ENCODE measurements around the gene FAM210A.

DNA sequence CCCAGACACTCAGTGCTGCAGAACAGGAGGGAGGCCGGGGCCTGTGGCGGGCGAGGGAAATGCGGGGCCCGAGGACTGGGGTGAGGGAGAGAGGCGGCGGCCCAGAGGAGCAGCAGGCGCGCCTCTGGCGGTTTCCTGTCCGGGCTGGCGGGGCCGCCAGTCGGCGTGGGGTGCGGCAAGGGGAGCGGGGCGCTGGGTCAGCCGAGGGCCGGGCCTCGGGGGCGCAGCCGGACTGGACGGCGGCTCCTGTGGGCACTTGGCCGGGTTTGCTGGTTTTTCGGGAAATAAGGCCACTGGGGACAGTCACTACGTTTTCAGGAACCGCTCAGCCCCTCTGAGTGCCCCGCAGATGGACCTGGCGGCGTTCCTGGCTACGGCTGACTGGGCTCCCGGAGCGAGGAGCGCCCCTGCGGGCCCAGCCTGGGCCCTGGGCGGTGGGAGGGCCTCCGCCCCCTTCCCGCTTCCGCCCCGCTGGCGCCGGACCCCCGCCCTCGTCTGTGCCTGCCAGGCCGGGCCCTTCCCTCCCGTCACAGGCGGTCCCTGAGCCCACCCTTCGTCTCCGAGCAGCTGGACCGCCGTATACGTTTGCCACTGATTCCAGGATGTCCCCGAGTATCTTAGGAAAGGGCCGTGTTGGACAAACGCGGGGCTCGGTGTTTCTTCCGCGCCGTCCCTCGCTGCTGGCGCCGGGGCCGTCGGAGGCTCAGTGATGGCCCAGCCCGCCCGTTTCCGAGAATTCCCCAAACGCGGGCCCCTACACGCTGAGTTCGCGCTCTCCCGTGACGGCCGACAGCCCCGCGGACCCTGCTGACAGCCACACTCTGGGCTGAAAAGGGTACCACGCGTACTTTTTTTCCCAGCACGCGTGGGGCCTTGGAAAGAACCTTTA, 84.6 kb downstream of the FAM210A start:
- TF ChIP-seq POLR2A (IDR thresholded peaks at IDR 0.05) (no peak), CTCF (IDR thresholded peaks at IDR 0.05) (no peak)

All from stomach (tissue), 4 donors.